Measurements from ENCODE around the gene UBN1.

The UBN1 gene

DNA sequence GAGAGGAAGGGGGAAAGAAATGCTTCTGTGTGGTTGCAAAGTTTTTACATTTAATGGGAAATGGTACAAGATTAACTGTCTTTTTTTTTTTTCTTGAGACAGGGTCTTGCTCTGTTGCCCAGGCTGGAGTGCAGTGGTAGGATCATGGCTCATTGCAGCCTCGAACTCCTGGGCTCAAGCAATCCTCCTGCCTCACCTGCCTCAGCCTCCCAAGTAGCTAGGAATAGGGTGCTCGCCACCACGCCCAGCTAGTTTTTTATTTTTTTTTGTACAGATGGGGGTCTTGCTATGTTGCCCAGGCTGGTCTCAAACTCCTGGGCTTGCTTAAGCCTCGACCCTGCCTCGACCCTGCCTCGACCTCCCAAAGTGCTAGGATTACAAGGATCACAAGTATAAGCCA lies 41.0 kb upstream of the UBN1 start:
- peaks cover 36 to 53% of the 10 kb centered on the region in 2 experiments for H3K36me3 ChIP-seq (ENCODE audit: control insufficient read depth in 2 of 2, insufficient read depth in 1 of 2, low read length in 2 of 2)
- peaks cover 3% of the 10 kb centered on the region; the same call in 1 of the 2 replicates for H3K4me1 ChIP-seq (ENCODE audit: control insufficient read depth, insufficient read depth, low read length)
- ChIA-PET CTCF (interaction anchor here (0.6 to 0.7 kb wide), 2 partner anchors 56 to 98 kb away, joined by 3 read pairs; no protein-coding TSS in a partner anchor), POLR2A (interaction anchor here (1.3 kb wide), 1 partner anchor 72 kb away, joined by 3 read pairs; the partner anchor contains the start of genes ANKS3 and DNAAF8)
- H3K27ac ChIP-seq (ENCODE audit: extremely low read depth, low read depth, low read length) = no peak overlapping the region
- no peak overlapping the region for H3K4me3 ChIP-seq (ENCODE audit: low read depth, low read length)
- TF ChIP-seq, protein P1, sequence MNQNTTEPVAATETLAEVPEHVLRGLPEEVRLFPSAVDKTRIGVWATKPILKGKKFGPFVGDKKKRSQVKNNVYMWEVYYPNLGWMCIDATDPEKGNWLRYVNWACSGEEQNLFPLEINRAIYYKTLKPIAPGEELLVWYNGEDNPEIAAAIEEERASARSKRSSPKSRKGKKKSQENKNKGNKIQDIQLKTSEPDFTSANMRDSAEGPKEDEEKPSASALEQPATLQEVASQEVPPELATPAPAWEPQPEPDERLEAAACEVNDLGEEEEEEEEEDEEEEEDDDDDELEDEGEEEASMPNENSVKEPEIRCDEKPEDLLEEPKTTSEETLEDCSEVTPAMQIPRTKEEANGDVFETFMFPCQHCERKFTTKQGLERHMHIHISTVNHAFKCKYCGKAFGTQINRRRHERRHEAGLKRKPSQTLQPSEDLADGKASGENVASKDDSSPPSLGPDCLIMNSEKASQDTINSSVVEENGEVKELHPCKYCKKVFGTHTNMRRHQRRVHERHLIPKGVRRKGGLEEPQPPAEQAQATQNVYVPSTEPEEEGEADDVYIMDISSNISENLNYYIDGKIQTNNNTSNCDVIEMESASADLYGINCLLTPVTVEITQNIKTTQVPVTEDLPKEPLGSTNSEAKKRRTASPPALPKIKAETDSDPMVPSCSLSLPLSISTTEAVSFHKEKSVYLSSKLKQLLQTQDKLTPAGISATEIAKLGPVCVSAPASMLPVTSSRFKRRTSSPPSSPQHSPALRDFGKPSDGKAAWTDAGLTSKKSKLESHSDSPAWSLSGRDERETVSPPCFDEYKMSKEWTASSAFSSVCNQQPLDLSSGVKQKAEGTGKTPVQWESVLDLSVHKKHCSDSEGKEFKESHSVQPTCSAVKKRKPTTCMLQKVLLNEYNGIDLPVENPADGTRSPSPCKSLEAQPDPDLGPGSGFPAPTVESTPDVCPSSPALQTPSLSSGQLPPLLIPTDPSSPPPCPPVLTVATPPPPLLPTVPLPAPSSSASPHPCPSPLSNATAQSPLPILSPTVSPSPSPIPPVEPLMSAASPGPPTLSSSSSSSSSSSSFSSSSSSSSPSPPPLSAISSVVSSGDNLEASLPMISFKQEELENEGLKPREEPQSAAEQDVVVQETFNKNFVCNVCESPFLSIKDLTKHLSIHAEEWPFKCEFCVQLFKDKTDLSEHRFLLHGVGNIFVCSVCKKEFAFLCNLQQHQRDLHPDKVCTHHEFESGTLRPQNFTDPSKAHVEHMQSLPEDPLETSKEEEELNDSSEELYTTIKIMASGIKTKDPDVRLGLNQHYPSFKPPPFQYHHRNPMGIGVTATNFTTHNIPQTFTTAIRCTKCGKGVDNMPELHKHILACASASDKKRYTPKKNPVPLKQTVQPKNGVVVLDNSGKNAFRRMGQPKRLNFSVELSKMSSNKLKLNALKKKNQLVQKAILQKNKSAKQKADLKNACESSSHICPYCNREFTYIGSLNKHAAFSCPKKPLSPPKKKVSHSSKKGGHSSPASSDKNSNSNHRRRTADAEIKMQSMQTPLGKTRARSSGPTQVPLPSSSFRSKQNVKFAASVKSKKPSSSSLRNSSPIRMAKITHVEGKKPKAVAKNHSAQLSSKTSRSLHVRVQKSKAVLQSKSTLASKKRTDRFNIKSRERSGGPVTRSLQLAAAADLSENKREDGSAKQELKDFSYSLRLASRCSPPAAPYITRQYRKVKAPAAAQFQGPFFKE (tag by site-specific recombination; IDR thresholded peaks at IDR 0.05; ENCODE audit: borderline replicate concordance) = no peak
- TF ChIP-seq ZNF121 (tag by site-specific recombination; IDR thresholded peaks at IDR 0.05) = peak; percentile 99
- no peaks in the 10 kb centered on the region for H3K9me3 ChIP-seq (ENCODE audit: control insufficient read depth, insufficient read depth, low read depth, low read length)

DNA sequence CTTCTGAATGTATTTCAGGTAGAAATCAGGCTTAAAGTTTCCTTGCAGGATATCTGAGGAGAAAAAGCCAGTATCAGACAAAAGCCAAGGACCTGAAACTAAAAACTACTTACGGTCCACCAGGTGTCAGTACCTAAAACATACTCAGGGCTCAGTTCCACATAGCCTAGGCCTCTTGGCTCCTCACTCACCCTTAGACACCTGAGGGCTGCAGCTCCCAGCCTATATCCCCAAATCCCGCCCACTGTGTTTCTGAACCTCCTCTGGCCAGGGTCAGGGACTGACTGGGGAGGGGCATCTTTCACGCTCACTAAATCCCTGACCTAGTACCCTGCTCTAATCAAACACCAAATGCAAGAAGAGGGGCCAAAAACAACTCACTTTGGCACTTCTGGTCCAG lies 36.0 kb upstream of the UBN1 start:
- Histone ChIP-seq H3K4me3 (ENCODE audit: low read depth, low read length) (no peak overlapping the region), H3K36me3 (ENCODE audit: control insufficient read depth in 2 of 2, insufficient read depth in 1 of 2, low read length in 2 of 2) (peaks cover 47 to 73% of the 10 kb centered on the region in 2 experiments), H3K9me3 (ENCODE audit: control insufficient read depth, insufficient read depth, low read depth, low read length) (no peaks in the 10 kb centered on the region), H3K27ac (ENCODE audit: extremely low read depth, low read depth, low read length) (no peak overlapping the region), H3K4me1 (ENCODE audit: control insufficient read depth, insufficient read depth, low read length) (no peaks in the 10 kb centered on the region)
- no peak for TF ChIP-seq ZNF561 (tag by site-specific recombination; IDR thresholded peaks at IDR 0.05; ENCODE audit: borderline replicate concordance)
- TF ChIP-seq, protein P2, sequence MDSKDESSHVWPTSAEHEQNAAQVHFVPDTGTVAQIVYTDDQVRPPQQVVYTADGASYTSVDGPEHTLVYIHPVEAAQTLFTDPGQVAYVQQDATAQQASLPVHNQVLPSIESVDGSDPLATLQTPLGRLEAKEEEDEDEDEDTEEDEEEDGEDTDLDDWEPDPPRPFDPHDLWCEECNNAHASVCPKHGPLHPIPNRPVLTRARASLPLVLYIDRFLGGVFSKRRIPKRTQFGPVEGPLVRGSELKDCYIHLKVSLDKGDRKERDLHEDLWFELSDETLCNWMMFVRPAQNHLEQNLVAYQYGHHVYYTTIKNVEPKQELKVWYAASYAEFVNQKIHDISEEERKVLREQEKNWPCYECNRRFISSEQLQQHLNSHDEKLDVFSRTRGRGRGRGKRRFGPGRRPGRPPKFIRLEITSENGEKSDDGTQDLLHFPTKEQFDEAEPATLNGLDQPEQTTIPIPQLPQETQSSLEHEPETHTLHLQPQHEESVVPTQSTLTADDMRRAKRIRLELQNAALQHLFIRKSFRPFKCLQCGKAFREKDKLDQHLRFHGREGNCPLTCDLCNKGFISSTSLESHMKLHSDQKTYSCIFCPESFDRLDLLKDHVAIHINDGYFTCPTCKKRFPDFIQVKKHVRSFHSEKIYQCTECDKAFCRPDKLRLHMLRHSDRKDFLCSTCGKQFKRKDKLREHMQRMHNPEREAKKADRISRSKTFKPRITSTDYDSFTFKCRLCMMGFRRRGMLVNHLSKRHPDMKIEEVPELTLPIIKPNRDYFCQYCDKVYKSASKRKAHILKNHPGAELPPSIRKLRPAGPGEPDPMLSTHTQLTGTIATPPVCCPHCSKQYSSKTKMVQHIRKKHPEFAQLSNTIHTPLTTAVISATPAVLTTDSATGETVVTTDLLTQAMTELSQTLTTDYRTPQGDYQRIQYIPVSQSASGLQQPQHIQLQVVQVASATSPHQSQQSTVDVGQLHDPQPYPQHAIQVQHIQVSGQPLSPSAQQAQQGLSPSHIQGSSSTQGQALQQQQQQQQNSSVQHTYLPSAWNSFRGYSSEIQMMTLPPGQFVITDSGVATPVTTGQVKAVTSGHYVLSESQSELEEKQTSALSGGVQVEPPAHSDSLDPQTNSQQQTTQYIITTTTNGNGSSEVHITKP (tag by site-specific recombination; IDR thresholded peaks at IDR 0.05) = no peak
- no peak for TF ChIP-seq ZNF530 (tag by site-specific recombination; IDR thresholded peaks at IDR 0.05; ENCODE audit: low read depth)
- no peak for TF ChIP-seq ZFP69B (tag by site-specific recombination; IDR thresholded peaks at IDR 0.05)
- TF ChIP-seq, protein P3, sequence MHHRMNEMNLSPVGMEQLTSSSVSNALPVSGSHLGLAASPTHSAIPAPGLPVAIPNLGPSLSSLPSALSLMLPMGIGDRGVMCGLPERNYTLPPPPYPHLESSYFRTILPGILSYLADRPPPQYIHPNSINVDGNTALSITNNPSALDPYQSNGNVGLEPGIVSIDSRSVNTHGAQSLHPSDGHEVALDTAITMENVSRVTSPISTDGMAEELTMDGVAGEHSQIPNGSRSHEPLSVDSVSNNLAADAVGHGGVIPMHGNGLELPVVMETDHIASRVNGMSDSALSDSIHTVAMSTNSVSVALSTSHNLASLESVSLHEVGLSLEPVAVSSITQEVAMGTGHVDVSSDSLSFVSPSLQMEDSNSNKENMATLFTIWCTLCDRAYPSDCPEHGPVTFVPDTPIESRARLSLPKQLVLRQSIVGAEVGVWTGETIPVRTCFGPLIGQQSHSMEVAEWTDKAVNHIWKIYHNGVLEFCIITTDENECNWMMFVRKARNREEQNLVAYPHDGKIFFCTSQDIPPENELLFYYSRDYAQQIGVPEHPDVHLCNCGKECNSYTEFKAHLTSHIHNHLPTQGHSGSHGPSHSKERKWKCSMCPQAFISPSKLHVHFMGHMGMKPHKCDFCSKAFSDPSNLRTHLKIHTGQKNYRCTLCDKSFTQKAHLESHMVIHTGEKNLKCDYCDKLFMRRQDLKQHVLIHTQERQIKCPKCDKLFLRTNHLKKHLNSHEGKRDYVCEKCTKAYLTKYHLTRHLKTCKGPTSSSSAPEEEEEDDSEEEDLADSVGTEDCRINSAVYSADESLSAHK (tag by site-specific recombination; IDR thresholded peaks at IDR 0.05) = no peak
- TF ChIP-seq, protein P4, sequence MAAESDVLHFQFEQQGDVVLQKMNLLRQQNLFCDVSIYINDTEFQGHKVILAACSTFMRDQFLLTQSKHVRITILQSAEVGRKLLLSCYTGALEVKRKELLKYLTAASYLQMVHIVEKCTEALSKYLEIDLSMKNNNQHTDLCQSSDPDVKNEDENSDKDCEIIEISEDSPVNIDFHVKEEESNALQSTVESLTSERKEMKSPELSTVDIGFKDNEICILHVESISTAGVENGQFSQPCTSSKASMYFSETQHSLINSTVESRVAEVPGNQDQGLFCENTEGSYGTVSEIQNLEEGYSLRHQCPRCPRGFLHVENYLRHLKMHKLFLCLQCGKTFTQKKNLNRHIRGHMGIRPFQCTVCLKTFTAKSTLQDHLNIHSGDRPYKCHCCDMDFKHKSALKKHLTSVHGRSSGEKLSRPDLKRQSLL (tag by site-specific recombination; IDR thresholded peaks at IDR 0.05) = no peak
- TF ChIP-seq ZNF24 (tag by site-specific recombination; IDR thresholded peaks at IDR 0.05) = no peak
- TF ChIP-seq ZNF146 (tag by site-specific recombination; IDR thresholded peaks at IDR 0.05) = no peak
- TF ChIP-seq ZSCAN16 (tag by site-specific recombination; IDR thresholded peaks at IDR 0.05) = no peak
- TF ChIP-seq IKZF3 (tag by site-specific recombination; IDR thresholded peaks at IDR 0.05) = no peak
- TF ChIP-seq ZNF660 (tag by site-specific recombination; IDR thresholded peaks at IDR 0.05) = no peak
- no peak for TF ChIP-seq ZNF223 (tag by site-specific recombination; IDR thresholded peaks at IDR 0.05)
- TF ChIP-seq, protein P5, sequence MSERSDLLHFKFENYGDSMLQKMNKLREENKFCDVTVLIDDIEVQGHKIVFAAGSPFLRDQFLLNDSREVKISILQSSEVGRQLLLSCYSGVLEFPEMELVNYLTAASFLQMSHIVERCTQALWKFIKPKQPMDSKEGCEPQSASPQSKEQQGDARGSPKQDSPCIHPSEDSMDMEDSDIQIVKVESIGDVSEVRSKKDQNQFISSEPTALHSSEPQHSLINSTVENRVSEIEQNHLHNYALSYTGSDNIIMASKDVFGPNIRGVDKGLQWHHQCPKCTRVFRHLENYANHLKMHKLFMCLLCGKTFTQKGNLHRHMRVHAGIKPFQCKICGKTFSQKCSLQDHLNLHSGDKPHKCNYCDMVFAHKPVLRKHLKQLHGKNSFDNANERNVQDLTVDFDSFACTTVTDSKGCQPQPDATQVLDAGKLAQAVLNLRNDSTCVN (tag by site-specific recombination; optimal IDR thresholded peaks at IDR 0.05) = no peak
- TF ChIP-seq ZNF548 (tag by site-specific recombination; IDR thresholded peaks at IDR 0.05) = no peak
- no peak for TF ChIP-seq ZNF248 (tag by site-specific recombination; IDR thresholded peaks at IDR 0.05)
- TF ChIP-seq ZNF791 (tag by site-specific recombination; IDR thresholded peaks at IDR 0.05) = no peak
- no peak for TF ChIP-seq EGR2 (tag by site-specific recombination; IDR thresholded peaks at IDR 0.05; ENCODE audit: low read depth)
- TF ChIP-seq ZNF544 (tag by site-specific recombination; IDR thresholded peaks at IDR 0.05) = no peak
- POLR2A ChIA-PET = interaction anchor here (1.0 kb wide), 1 partner anchor 9 kb away, joined by 3 read pairs; the partner anchor contains the start of gene ROGDI
- CTCF ChIA-PET = no interaction called here

Data from HEK293 (cell line).